NCI-H2196 (cell line): ENCODE results near the gene TBC1D5.

Experiments used
- DNase-seq: peaks from one replicate; lab custom pipeline; 2025; ENCODE audit not compliant: unreplicated experiment; lab: John Stamatoyannopoulos, UW

Gene TBC1D5

DNA sequence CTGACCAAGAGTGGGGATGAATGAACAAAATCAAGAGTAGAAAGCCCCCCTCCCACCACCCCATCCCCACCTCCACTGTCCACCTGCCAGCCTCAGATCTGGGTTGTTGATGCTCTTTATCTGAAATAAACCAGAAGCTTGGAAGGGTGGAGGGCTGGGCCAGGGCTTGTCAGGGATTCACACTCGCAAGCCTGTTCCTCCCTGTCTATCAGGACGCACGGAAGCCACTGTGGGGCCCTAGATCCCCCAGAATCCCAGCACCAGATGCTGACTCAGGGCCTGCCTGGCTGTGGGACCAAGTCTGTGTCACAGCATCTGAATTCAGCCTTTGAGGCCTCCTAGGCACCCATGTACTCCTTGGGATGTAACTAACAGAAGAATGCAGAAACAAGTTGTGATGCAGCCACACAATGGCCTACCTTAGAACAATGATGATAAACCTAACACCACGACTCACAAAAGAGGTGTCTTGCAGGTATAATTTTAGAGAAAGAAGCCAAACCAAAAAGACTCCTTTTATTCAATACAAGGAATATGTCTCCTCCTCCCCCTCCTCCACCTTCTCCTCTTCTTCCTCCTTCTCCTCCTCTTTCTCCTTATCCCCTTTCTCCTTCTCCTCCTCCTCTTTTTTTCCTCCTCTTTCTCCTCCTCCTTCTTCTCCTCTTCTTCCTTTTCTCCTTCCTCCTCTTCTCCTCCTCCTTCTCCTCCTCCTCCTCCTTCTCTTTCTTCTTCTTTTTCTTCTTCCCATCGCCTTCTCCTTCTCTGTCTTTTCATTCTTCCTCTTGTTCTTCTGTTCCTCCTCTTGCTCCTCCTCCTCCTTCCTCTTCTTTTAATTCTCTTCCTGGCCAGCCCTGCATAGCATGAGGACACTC, 623.0 kb downstream of the TBC1D5 start:
- DNase-seq = no peak

DNA sequence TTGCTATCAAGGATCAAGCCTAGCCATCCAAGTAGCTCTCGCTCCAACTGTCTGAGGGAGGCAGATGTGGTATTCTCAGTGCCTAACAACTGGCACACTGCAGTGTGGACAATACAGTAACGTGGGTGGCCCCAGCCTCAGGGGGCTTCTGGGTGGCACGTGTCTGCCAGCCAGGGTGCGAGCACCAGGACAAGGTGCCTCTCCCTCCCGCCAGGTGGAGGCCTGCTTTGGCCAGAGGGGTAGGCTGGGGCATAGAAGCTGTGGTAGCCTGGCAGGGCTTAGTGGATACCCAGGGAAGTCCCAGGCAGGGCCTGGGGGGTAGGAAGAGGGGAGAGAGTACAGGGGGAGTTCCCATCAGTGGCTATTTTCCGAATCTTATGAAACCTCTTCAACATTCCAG, 623.7 kb downstream of the TBC1D5 start:
- DNase-seq = no peak

- no peak for DNase-seq
These were observed 626.3 kb downstream of the TBC1D5 start for GRCh38 chr3:17116007-17116600.

- no peak for DNase-seq
These were observed 627.2 kb downstream of the TBC1D5 start for GRCh38 chr3:17115186-17115585.

DNA sequence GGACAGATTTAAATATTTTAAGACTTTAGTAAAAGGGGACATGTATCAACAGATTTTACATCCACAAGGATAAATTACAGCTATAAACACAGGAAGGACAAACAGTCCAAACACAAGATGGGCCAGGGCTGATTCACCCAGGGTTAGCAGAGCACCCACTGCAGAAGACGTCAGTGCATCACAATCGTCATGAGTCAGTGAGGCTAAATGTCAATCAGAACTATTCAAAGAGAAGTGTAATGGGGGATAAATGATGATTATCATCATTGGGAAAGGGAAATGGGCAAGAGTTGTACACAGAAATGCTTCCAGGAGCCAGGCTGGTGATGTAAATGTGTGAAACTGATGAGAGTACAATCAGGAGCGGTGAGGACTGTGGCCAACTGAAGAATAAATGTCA, 630.8 kb downstream of the TBC1D5 start:
- no peak for DNase-seq

- DNase-seq = no peak
These were observed 631.6 kb downstream of the TBC1D5 start for GRCh38 chr3:17110660-17111396.
